HepG2 (cell line): Measurements from ENCODE around the gene SKIDA1. TPM values are rescaled to one million over a fixed set of nuclear protein-coding genes. Genes with fewer than 3 reads are reported as not detected.

ENCODE experiments used
- ATF7 ChIP-seq, 2 experiments: fragments of 450-650 bp in 1 of 2; sonication (generic) in 1 of 2; formaldehyde crosslinking in 1 of 2; IDR thresholded peaks; 2 replicates each; pipeline versions ENCODE4 v1.4.0 to v1.6.1; 2016 to 2020; ENCODE audit warnings: antibody characterized with exemption in 1 of 2, mild to moderate bottlenecking in 1 of 2, missing genetic modification reagents in 1 of 2
- BORCS8-MEF2B ChIP-seq: sonication (generic); formaldehyde crosslinking; IDR thresholded peaks from 2 replicates; pipeline ENCODE4 v1.8.0; 2022; ENCODE audit warnings: mild to moderate bottlenecking, missing genetic modification reagents
- CBX2 ChIP-seq, 2 experiments: fragments of 200-600 bp in 1 of 2; sonication (generic); formaldehyde crosslinking in 1 of 2; IDR thresholded peaks; 2 replicates each; pipeline versions ENCODE4 v1.7.0 to v1.8.1; 2018 to 2022; ENCODE audit warnings: low read depth in 2 of 2, low read length in 1 of 2, mild to moderate bottlenecking in 1 of 2, missing genetic modification reagents in 1 of 2
- CEBPG ChIP-seq: IDR thresholded peaks from 2 replicates; pipeline ENCODE4 v1.6.1; 2016
- FOXA3 ChIP-seq: IDR thresholded peaks from 2 replicates; pipeline ENCODE4 v1.6.1; 2016; ENCODE audit warnings: missing genetic modification reagents, missing compliant biosample characterization
- GFI1 ChIP-seq: sonication (generic); formaldehyde crosslinking; IDR thresholded peaks from 2 replicates; pipeline ENCODE4 v1.5.0; 2020; ENCODE audit warnings: missing genetic modification reagents, mild to moderate bottlenecking, borderline replicate concordance
- JARID2 ChIP-seq: sonication (generic); formaldehyde crosslinking; IDR thresholded peaks from 2 replicates; pipeline ENCODE4 v1.8.1; 2023; ENCODE audit warnings: missing genetic modification reagents, inconsistent platforms; ENCODE audit not compliant: insufficient replicate concordance
- MAFK ChIP-seq, 2 experiments: IDR thresholded peaks in 1 of 2; conservative IDR thresholded peaks in 1 of 2; 2 replicates each; pipeline ENCODE4 v1.6.1; 2011; ENCODE audit warnings: improper control_type of control experiment in 2 of 2, low read length in 2 of 2
- MIXL1 ChIP-seq: IDR thresholded peaks from 2 replicates; pipeline ENCODE4 v1.6.1; 2016
- PITX1 ChIP-seq: sonication (generic); formaldehyde crosslinking; IDR thresholded peaks from 2 replicates; pipeline ENCODE4 v1.5.1; 2020; ENCODE audit warnings: mild to moderate bottlenecking, missing genetic modification reagents
- POGZ ChIP-seq: sonication (generic); formaldehyde crosslinking; IDR thresholded peaks from 2 replicates; pipeline ENCODE4 v1.4.0; 2020; ENCODE audit warnings: mild to moderate bottlenecking, missing genetic modification reagents
- RFXAP ChIP-seq: sonication (generic); formaldehyde crosslinking; IDR thresholded peaks from 2 replicates; pipeline ENCODE4 v1.4.0; 2020; ENCODE audit warnings: missing genetic modification reagents, borderline replicate concordance
- ZBTB20 ChIP-seq: sonication (generic); formaldehyde crosslinking; IDR thresholded peaks from 2 replicates; pipeline ENCODE4 v1.8.1; 2023; ENCODE audit warnings: missing genetic modification reagents, low read depth, mild to moderate bottlenecking, borderline replicate concordance
- ZBTB7B ChIP-seq: sonication (generic); formaldehyde crosslinking; IDR thresholded peaks from 2 replicates; pipeline ENCODE4 v1.4.0; 2020; ENCODE audit warnings: missing genetic modification reagents
- ZNF180 ChIP-seq: sonication (generic); formaldehyde crosslinking; IDR thresholded peaks from 2 replicates; pipeline ENCODE4 v1.4.0; 2020; ENCODE audit warnings: low read depth, missing genetic modification reagents, borderline replicate concordance
- ZNF7 ChIP-seq: IDR thresholded peaks from 2 replicates; pipeline ENCODE4 v1.6.1; 2016; ENCODE audit warnings: missing biosample characterization, missing genetic modification reagents
- polyA plus RNA-seq, 8 experiments: library from polyadenylated mRNA; depleted of rRNA in 3 of 8; stranded (reverse) in 7 of 8; unstranded in 1 of 8; fragments of >200 nt; fragmentation: Illumina TruSeq in 4 of 8; extraction: Trizol in 4 of 8; gene quantifications; 2 replicates each; pipeline versions ENCODE4 v1.2.1 to v1.2.3, GENCODE V29; 2011 to 2016; ENCODE audit warnings: low read depth in 4 of 8, missing spikeins in 1 of 8, mixed read lengths in 1 of 8; ENCODE audit not compliant: insufficient read depth in 1 of 8
- total RNA-seq, 5 experiments: library from RNA; depleted of rRNA; stranded (reverse); fragments of >200 nt; fragmentation: Illumina TruSeq; extraction: Trizol; gene quantifications; 2 replicates each; pipeline ENCODE4 v1.2.3, GENCODE V29; 2016; ENCODE audit warnings: low read depth in 1 of 5
- TF ChIP-seq, protein P1 (sequence below): sonication (generic); formaldehyde crosslinking; IDR thresholded peaks from 2 replicates; pipeline ENCODE4 v1.5.0; 2020; ENCODE audit warnings: mild to moderate bottlenecking, missing genetic modification reagents
- TF ChIP-seq, protein P2 (sequence below): sonication (generic); formaldehyde crosslinking; IDR thresholded peaks from 2 replicates; pipeline ENCODE4 v1.4.0; 2020; ENCODE audit warnings: missing genetic modification reagents, mild to moderate bottlenecking, borderline replicate concordance
- TF ChIP-seq, protein P3 (sequence below): sonication (generic); formaldehyde crosslinking; conservative IDR thresholded peaks from 2 replicates; pipeline ENCODE4 v1.4.0; 2020; ENCODE audit warnings: mild to moderate bottlenecking, missing genetic modification reagents, moderate library complexity

SKIDA1 gene
- total and polyA plus RNA-seq, 2 of the 13 experiments (the other 11 are each of a cell fraction or from before 2014, with no cell fraction given) = 0.73 to 1.5 TPM

DNA sequence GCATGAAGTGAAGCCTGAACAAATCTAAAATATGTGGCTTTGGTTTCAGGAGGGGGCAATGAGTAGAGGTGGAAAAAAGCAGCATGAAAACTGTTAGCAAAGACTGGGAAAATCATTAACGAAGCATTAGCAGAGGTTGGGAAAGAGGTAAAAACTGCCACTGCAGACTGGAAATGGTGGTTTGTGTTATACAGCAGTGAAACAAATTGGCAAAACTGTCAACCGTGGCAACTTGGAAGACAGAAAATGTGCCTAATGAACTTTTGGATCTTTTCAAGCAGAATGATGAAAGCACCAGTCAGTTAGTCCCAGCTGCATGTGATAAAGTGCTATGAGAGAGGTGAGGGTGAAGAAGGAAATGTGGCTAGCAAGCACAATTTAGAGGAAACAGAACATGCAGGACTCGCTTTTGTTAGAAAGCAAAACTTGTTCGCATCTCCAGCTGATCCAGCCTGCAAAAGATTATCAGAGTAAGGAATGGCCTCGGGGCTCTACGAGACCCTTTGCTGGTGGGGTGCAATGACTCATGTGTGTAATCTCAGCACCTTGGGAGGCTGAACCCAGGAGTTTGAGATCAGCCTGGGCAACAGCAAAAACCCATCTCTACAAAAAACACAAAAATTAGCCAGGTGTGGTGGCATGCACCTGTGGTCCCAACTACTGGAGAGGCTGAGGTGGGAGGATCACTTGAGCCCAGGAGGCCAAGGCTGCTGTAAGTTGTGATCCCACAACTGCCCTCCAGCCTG, 45.7 kb downstream of the SKIDA1 start (continued):
- no peak for TF ChIP-seq FOXA3 (CRISPR knock-in tag)
- 0 out of 2 replicates have a peak, but pooled peaks have one; percentile 41 for TF ChIP-seq ZBTB7B (CRISPR knock-in tag)
- peak; percentile 55; the same call in 1 of the 2 replicates for TF ChIP-seq BORCS8-MEF2B
- TF ChIP-seq JARID2 (CRISPR knock-in tag) = peak; percentile 43
- 0 out of 4 replicates have a peak, but pooled peaks of 1 of the 2 experiments have one; percentile 1 for TF ChIP-seq MAFK (conservative IDR thresholded peaks at IDR 0.05 in 1 of 2, IDR thresholded peaks at IDR 0.05 in 1 of 2; ENCODE audit: low read length in 2 of 2)
- peak; percentile 9; the same call in 1 of the 2 replicates for TF ChIP-seq GFI1 (CRISPR knock-in tag)
- TF ChIP-seq, protein P1, sequence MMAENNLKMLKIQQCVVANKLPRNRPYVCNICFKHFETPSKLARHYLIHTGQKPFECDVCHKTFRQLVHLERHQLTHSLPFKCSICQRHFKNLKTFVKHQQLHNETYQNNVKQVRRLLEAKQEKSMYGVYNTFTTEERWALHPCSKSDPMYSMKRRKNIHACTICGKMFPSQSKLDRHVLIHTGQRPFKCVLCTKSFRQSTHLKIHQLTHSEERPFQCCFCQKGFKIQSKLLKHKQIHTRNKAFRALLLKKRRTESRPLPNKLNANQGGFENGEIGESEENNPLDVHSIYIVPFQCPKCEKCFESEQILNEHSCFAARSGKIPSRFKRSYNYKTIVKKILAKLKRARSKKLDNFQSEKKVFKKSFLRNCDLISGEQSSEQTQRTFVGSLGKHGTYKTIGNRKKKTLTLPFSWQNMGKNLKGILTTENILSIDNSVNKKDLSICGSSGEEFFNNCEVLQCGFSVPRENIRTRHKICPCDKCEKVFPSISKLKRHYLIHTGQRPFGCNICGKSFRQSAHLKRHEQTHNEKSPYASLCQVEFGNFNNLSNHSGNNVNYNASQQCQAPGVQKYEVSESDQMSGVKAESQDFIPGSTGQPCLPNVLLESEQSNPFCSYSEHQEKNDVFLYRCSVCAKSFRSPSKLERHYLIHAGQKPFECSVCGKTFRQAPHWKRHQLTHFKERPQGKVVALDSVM (CRISPR knock-in tag) = peak; percentile 85; the same call in 1 of the 2 replicates
- TF ChIP-seq, protein P2, sequence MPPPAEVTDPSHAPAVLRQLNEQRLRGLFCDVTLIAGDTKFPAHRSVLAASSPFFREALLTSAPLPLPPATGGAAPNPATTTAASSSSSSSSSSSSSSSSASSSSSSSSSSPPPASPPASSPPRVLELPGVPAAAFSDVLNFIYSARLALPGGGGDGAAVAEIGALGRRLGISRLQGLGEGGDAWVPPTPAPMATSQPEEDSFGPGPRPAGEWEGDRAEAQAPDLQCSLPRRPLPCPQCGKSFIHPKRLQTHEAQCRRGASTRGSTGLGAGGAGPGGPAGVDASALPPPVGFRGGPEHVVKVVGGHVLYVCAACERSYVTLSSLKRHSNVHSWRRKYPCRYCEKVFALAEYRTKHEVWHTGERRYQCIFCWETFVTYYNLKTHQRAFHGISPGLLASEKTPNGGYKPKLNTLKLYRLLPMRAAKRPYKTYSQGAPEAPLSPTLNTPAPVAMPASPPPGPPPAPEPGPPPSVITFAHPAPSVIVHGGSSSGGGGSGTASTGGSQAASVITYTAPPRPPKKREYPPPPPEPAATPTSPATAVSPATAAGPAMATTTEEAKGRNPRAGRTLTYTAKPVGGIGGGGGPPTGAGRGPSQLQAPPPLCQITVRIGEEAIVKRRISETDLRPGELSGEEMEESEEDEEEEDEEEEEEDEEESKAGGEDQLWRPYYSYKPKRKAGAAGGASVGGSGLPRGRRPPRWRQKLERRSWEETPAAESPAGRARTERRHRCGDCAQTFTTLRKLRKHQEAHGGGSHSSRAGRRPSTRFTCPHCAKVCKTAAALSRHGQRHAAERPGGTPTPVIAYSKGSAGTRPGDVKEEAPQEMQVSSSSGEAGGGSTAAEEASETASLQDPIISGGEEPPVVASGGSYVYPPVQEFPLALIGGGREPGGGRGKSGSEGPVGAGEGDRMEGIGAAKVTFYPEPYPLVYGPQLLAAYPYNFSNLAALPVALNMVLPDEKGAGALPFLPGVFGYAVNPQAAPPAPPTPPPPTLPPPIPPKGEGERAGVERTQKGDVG (CRISPR knock-in tag) = no peak
- TF ChIP-seq MIXL1 (CRISPR knock-in tag) = 0 out of 2 replicates have a peak, but pooled peaks have one; percentile 55
- TF ChIP-seq PITX1 = 0 out of 2 replicates have a peak, but pooled peaks have one; percentile 9
- TF ChIP-seq ATF7 (IDR thresholded peaks at IDR 0.05) = no peak
- 0 out of 2 replicates have a peak, but pooled peaks have one; percentile 55 for TF ChIP-seq ATF7 (CRISPR knock-in tag; IDR thresholded peaks at IDR 0.05)
- TF ChIP-seq, protein P3, sequence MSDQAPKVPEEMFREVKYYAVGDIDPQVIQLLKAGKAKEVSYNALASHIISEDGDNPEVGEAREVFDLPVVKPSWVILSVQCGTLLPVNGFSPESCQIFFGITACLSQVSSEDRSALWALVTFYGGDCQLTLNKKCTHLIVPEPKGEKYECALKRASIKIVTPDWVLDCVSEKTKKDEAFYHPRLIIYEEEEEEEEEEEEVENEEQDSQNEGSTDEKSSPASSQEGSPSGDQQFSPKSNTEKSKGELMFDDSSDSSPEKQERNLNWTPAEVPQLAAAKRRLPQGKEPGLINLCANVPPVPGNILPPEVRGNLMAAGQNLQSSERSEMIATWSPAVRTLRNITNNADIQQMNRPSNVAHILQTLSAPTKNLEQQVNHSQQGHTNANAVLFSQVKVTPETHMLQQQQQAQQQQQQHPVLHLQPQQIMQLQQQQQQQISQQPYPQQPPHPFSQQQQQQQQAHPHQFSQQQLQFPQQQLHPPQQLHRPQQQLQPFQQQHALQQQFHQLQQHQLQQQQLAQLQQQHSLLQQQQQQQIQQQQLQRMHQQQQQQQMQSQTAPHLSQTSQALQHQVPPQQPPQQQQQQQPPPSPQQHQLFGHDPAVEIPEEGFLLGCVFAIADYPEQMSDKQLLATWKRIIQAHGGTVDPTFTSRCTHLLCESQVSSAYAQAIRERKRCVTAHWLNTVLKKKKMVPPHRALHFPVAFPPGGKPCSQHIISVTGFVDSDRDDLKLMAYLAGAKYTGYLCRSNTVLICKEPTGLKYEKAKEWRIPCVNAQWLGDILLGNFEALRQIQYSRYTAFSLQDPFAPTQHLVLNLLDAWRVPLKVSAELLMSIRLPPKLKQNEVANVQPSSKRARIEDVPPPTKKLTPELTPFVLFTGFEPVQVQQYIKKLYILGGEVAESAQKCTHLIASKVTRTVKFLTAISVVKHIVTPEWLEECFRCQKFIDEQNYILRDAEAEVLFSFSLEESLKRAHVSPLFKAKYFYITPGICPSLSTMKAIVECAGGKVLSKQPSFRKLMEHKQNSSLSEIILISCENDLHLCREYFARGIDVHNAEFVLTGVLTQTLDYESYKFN (CRISPR knock-in tag) = peak; percentile 22; the same call in 1 of the 2 replicates
- TF ChIP-seq ZNF7 = no peak
- TF ChIP-seq POGZ (CRISPR knock-in tag) = 0 out of 2 replicates have a peak, but pooled peaks have one; percentile 13
- 0 out of 2 replicates have a peak, but pooled peaks have one; percentile 10 for TF ChIP-seq ZBTB20
- TF ChIP-seq RFXAP (CRISPR knock-in tag) = no peak
- TF ChIP-seq CBX2 (IDR thresholded peaks at IDR 0.05; ENCODE audit: low read depth, low read length) = no peak
- no peak for TF ChIP-seq CBX2 (CRISPR knock-in tag; IDR thresholded peaks at IDR 0.05; ENCODE audit: low read depth)
- TF ChIP-seq CEBPG = peak; percentile 41; the same call in 1 of the 2 replicates
- no peak for TF ChIP-seq ZNF180
